H1 (cell line): ENCODE data around the gene HERC4. TPM values are rescaled to one million over a fixed set of nuclear protein-coding genes. Genes with fewer than 3 reads are reported as not detected.

ENCODE experiments used
- CTCF ChIA-PET: fragments of 300-600 bp; sonication (Branson Sonifier 250); formaldehyde crosslinking; loops from one replicate; lab custom pipeline; 2021; ENCODE audit not compliant: partially characterized antibody; lab: Charles Lee
- POLR2A ChIA-PET: fragments of 300-600 bp; sonication (Branson Sonifier 250); formaldehyde crosslinking; loops from one replicate; lab custom pipeline; 2021; ENCODE audit warnings: inconsistent platforms; ENCODE audit not compliant: partially characterized antibody; lab: Charles Lee
- DNase-seq, 2 experiments: peaks; one replicate each; pipeline versions ENCODE4 v3.0.0 to v3.0.0-alpha.2; 2010 to 2022; ENCODE audit warnings: low spot score in 2 of 2, low read depth in 1 of 2, mixed read lengths in 1 of 2
- FAIRE-seq: peaks from 2 replicates; lab custom pipeline; 2011; peaks lifted over from hg19 to GRCh38; lab: Jason Lieb, UNC
- H2AFZ ChIP-seq: 2 replicates; pipeline ENCODE4 v1.8.1; 2012; ENCODE audit warnings: low read length, inconsistent platforms
- H2AK5ac ChIP-seq: 2 replicates; pipeline ENCODE4 v1.6.1; 2013; ENCODE audit warnings: low read depth, low read length
- H2BK120ac ChIP-seq: replicated peaks from 2 replicates; pipeline ENCODE3; 2013; ENCODE audit warnings: low read depth, low read length, inconsistent platforms
- H2BK12ac ChIP-seq: 2 replicates; pipeline ENCODE4 v1.6.1; 2013; ENCODE audit warnings: low read depth, low read length
- H2BK15ac ChIP-seq: 2 replicates; pipeline ENCODE4 v1.6.1; 2013; ENCODE audit warnings: low read length
- H2BK20ac ChIP-seq: 2 replicates; pipeline ENCODE4 v1.6.1; 2013; ENCODE audit warnings: low read length
- H2BK5ac ChIP-seq: 2 replicates; pipeline ENCODE4 v1.6.1; 2013; ENCODE audit warnings: low read depth, low read length
- H3K14ac ChIP-seq: 2 replicates; pipeline ENCODE4 v1.6.1; 2013; ENCODE audit warnings: inconsistent platforms; ENCODE audit not compliant: insufficient read length
- H3K18ac ChIP-seq: 2 replicates; pipeline ENCODE4 v1.6.1; 2013; ENCODE audit warnings: low read length; ENCODE audit errors: extremely low read depth
- H3K23ac ChIP-seq: 2 replicates; pipeline ENCODE4 v1.6.1; 2013; ENCODE audit warnings: inconsistent platforms; ENCODE audit not compliant: insufficient read length
- H3K23me2 ChIP-seq: 2 replicates; pipeline ENCODE4 v1.6.1; 2013; ENCODE audit warnings: low read depth, low read length
- H3K27ac ChIP-seq: 2 replicates; pipeline ENCODE4 v1.6.1; 2011; ENCODE audit warnings: low read depth, low read length, inconsistent platforms
- H3K27me3 ChIP-seq, 4 experiments: replicated peaks in 1 of 4; 1 replicate in 1 of 4; 2 replicates in 3 of 4; pipeline versions ENCODE4 v1.6.1 to v1.8.1; 2011 to 2013; ENCODE audit warnings: low read length in 3 of 4, mild to moderate bottlenecking in 3 of 4, inconsistent platforms in 2 of 4, mixed read lengths in 2 of 4, moderate library complexity in 1 of 4; ENCODE audit not compliant: control insufficient read depth in 3 of 4, insufficient read depth in 3 of 4; ENCODE audit errors: extremely low read depth in 1 of 4
- H3K36me3 ChIP-seq, 4 experiments: 2 replicates each; pipeline versions ENCODE4 v1.6.1 to v1.8.1; 2011 to 2013; ENCODE audit warnings: mild to moderate bottlenecking in 4 of 4, low read length in 3 of 4, moderate library complexity in 2 of 4, control low read depth in 1 of 4, inconsistent platforms in 1 of 4; ENCODE audit not compliant: insufficient read depth in 4 of 4, control insufficient read depth in 2 of 4
- H3K4ac ChIP-seq: replicated peaks from 2 replicates; pipeline ENCODE3; 2013; ENCODE audit warnings: low read length, low read depth, mixed read lengths, inconsistent platforms; ENCODE audit not compliant: insufficient read length
- H3K4me1 ChIP-seq, 4 experiments: replicated peaks in 1 of 4; 1 replicate in 1 of 4; 2 replicates in 3 of 4; pipeline versions ENCODE4 v1.6.1 to v1.8.1; 2011 to 2013; ENCODE audit warnings: low read length in 3 of 4, inconsistent platforms in 2 of 4, mixed read lengths in 1 of 4; ENCODE audit not compliant: insufficient read depth in 4 of 4, control insufficient read depth in 3 of 4
- H3K4me2 ChIP-seq, 2 experiments: 2 replicates each; pipeline versions ENCODE4 v1.6.1 to v1.8.1; 2011 to 2013; ENCODE audit warnings: low read depth in 2 of 2, low read length in 2 of 2, control low read depth in 1 of 2, inconsistent platforms in 1 of 2, mild to moderate bottlenecking in 1 of 2; ENCODE audit not compliant: insufficient read depth in 1 of 2
- H3K4me3 ChIP-seq, 4 experiments: fragments of 200-600, 300-600 bp in 1 of 4; sonication (generic), shearing (Covaris generic), sonication (Bioruptor Twin) in 1 of 4; 2 replicates each; pipeline versions ENCODE4 v1.5.1 to v1.8.1; 2011 to 2016; ENCODE audit warnings: low read length in 4 of 4, low read depth in 3 of 4, control low read depth in 2 of 4, inconsistent platforms in 2 of 4, mild to moderate bottlenecking in 2 of 4, mixed read lengths in 1 of 4, moderate library complexity in 1 of 4; ENCODE audit not compliant: insufficient read depth in 2 of 4; ENCODE audit errors: extremely low read depth in 1 of 4
- H3K56ac ChIP-seq: replicated peaks from 2 replicates; pipeline ENCODE3; 2013; ENCODE audit warnings: low read depth, mild to moderate bottlenecking, mixed read lengths, low read length, inconsistent platforms; ENCODE audit not compliant: insufficient read length
- H3K79me1 ChIP-seq: 2 replicates; pipeline ENCODE4 v1.6.1; 2013; ENCODE audit warnings: low read depth, low read length, control low read depth
- H3K79me2 ChIP-seq, 2 experiments: 2 replicates each; pipeline versions ENCODE4 v1.6.1 to v1.8.1; 2012 to 2013; ENCODE audit warnings: low read length in 2 of 2, mild to moderate bottlenecking in 2 of 2, inconsistent platforms in 1 of 2; ENCODE audit not compliant: insufficient read depth in 2 of 2, control insufficient read depth in 1 of 2
- H3K9ac ChIP-seq, 4 experiments: replicated peaks in 1 of 4; 1 replicate in 1 of 4; 2 replicates in 3 of 4; pipeline versions ENCODE4 v1.6.1 to v1.8.1; 2011 to 2013; ENCODE audit warnings: low read depth in 3 of 4, low read length in 3 of 4, control low read depth in 2 of 4, mild to moderate bottlenecking in 2 of 4, moderate library complexity in 2 of 4, inconsistent platforms in 1 of 4; ENCODE audit errors: extremely low read depth in 1 of 4
- H3K9me3 ChIP-seq, 2 experiments: 2 replicates each; pipeline versions ENCODE4 v1.6.1 to v1.8.1; 2012 to 2013; ENCODE audit warnings: mild to moderate bottlenecking in 2 of 2, moderate library complexity in 2 of 2, control low read depth in 1 of 2, inconsistent platforms in 1 of 2, low read depth in 1 of 2, low read length in 1 of 2, mixed read lengths in 1 of 2; ENCODE audit not compliant: insufficient read depth in 2 of 2
- H4K20me1 ChIP-seq, 2 experiments: replicated peaks in 1 of 2; 2 replicates each; pipeline versions ENCODE3 to v1.8.1; 2011 to 2013; ENCODE audit warnings: inconsistent platforms in 2 of 2, low read length in 2 of 2, mild to moderate bottlenecking in 1 of 2; ENCODE audit not compliant: insufficient read depth in 2 of 2, control insufficient read depth in 1 of 2
- H4K5ac ChIP-seq: 2 replicates; pipeline ENCODE4 v1.6.1; 2013; ENCODE audit warnings: low read length, low read depth, mixed read lengths, inconsistent platforms; ENCODE audit not compliant: insufficient read length
- H4K8ac ChIP-seq: 2 replicates; pipeline ENCODE4 v1.8.0; 2013; ENCODE audit warnings: mild to moderate bottlenecking, moderate library complexity, low read length, inconsistent platforms; ENCODE audit not compliant: insufficient read depth; ENCODE audit errors: extremely low read depth
- H4K91ac ChIP-seq: replicated peaks from 2 replicates; pipeline ENCODE3; 2013; ENCODE audit warnings: low read length, mixed read lengths, inconsistent platforms; ENCODE audit not compliant: insufficient read length
- CHD2 ChIP-seq: IDR thresholded peaks from 2 replicates; pipeline ENCODE4 v1.6.1; 2012; ENCODE audit warnings: low read length, improper control_type of control experiment
- EP300 ChIP-seq, 2 experiments: IDR thresholded peaks; 1 replicate in 1 of 2; 2 replicates in 1 of 2; pipeline ENCODE4 v1.6.1; 2011 to 2012; ENCODE audit warnings: low read depth in 2 of 2, low read length in 2 of 2, mild to moderate bottlenecking in 2 of 2, borderline replicate concordance in 1 of 2, inconsistent platforms in 1 of 2, moderate library complexity in 1 of 2
- EZH2 ChIP-seq: fragments of 200-600 bp; sonication (generic); IDR thresholded peaks from 2 replicates; pipeline ENCODE4 v1.7.1; 2012; ENCODE audit warnings: low read depth, mild to moderate bottlenecking, moderate library complexity, low read length, inconsistent platforms; ENCODE audit not compliant: severe bottlenecking
- GABPA ChIP-seq: IDR thresholded peaks from 2 replicates; pipeline ENCODE4 v1.6.1; 2011; ENCODE audit warnings: mild to moderate bottlenecking, low read length, moderate library complexity, borderline replicate concordance; ENCODE audit not compliant: insufficient read depth
- GTF2F1 ChIP-seq: IDR thresholded peaks from 2 replicates; pipeline ENCODE4 v1.6.1; 2012; ENCODE audit warnings: low read depth, low read length, improper control_type of control experiment, borderline replicate concordance
- JUND ChIP-seq: IDR thresholded peaks from 2 replicates; pipeline ENCODE4 v1.6.1; 2011; ENCODE audit warnings: mild to moderate bottlenecking, improper control_type of control experiment, low read length
- SP2 ChIP-seq: IDR thresholded peaks from 2 replicates; pipeline ENCODE4 v1.6.1; 2012; ENCODE audit warnings: mild to moderate bottlenecking, low read length, inconsistent platforms
- SRF ChIP-seq: IDR thresholded peaks from 2 replicates; pipeline ENCODE4 v1.6.1; 2011; ENCODE audit warnings: mild to moderate bottlenecking, low read depth, low read length, moderate library complexity
- TCF12 ChIP-seq: IDR thresholded peaks from 2 replicates; pipeline ENCODE4 v1.6.1; 2011; ENCODE audit warnings: low read depth, mild to moderate bottlenecking, low read length
- ZNF274 ChIP-seq: IDR thresholded peaks from 2 replicates; pipeline ENCODE4 v1.7.0; 2012; ENCODE audit warnings: low read length, borderline replicate concordance; ENCODE audit errors: extremely low read depth
- WGBS, 2 experiments: shearing (Covaris generic) in 1 of 2; methylation state at CpG; one replicate each; pipeline versions ENCODE4 v1.1.6 to v1.1.7; 2013 to 2015; ENCODE audit warnings: low lambda C conversion rate in 2 of 2, mixed read lengths in 2 of 2, inconsistent platforms in 1 of 2, low coverage in 1 of 2, missing lambda C conversion rate in 1 of 2; ENCODE audit not compliant: insufficient replicate concordance in 2 of 2, insufficient coverage in 1 of 2, insufficient read length in 1 of 2; ENCODE audit errors: extremely low coverage in 1 of 2, missing lambda C conversion rate in 1 of 2; 5-methylcytosine and 5-hydroxymethylcytosine counted together
- polyA plus RNA-seq, 7 experiments: library from polyadenylated mRNA; depleted of rRNA in 3 of 7; stranded (reverse) in 5 of 7; unstranded in 2 of 7; fragments of >200 nt in 5 of 7; fragments of 200-250 nt in 2 of 7; gene quantifications; 1 replicate in 5 of 7; 2 replicates in 1 of 7; 4 replicates in 1 of 7; pipeline versions ENCODE4 v1.2.1 to v1.2.3, GENCODE V29; 2011 to 2013; ENCODE audit warnings: missing spikeins in 2 of 7, mixed read lengths in 2 of 7
- total RNA-seq: library from RNA; stranded (reverse); fragmentation: NEBNext Ultra II Directional; extraction: Animal tissue kit (Norgen Biotek cat#: 25700); gene quantifications from 2 replicates; pipeline ENCODE4 v1.2.1, GENCODE V29; 2021
- TF ChIP-seq, protein P1 (sequence below), 3 experiments: IDR thresholded peaks; 1 replicate in 2 of 3; 2 replicates in 1 of 3; pipeline versions ENCODE4 v1.5.1 to v1.6.1; 2011; ENCODE audit warnings: low read length in 3 of 3, mild to moderate bottlenecking in 3 of 3, inconsistent platforms in 2 of 3, low read depth in 1 of 3, moderate library complexity in 1 of 3; ENCODE audit not compliant: insufficient read depth in 1 of 3; ENCODE audit errors: control extremely low read depth in 1 of 3
- TF ChIP-seq, protein P2 (sequence below): IDR thresholded peaks from 2 replicates; pipeline ENCODE4 v1.6.1; 2012; ENCODE audit warnings: inconsistent platforms

The HERC4 gene
- total and polyA plus RNA-seq, 2 of the 8 experiments (the other 6 are each of a cell fraction or from before 2014, with no cell fraction given): 7.5 to 44.0 TPM

DNA sequence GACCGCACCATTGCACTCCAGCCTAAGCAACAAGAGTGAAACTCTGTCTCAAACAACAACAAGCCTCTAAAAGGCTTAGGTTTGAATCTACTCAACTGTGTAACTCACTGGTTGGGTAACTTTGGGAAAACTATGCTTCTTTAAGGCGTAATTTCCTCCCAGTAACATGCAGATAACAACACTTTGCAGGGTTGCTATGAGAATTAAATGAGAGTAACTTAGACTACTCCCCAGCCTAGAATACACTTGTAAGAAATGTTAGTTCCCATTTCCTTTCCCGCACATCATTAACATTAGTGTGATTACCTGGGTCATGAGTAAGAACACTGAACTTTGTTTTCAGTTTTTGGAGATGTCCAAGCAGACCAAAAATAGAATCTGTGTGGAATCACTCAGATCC lies 28.8 kb upstream of the HERC4 start:
- no peak overlapping the region for H3K56ac ChIP-seq
- H3K27me3 ChIP-seq: no peaks in the 10 kb centered on the region
- no peak overlapping the region for H2BK20ac ChIP-seq
- H4K20me1 ChIP-seq: no peaks in the 10 kb centered on the region
- H3K14ac ChIP-seq: no peak overlapping the region
- CTCF ChIA-PET: no interaction called here
- no peak overlapping the region for H3K18ac ChIP-seq
- no peaks in the 10 kb centered on the region for H3K79me2 ChIP-seq
- no peak overlapping the region for H2BK120ac ChIP-seq
- no peak overlapping the region for H3K4me3 ChIP-seq
- no peak overlapping the region for H3K23ac ChIP-seq
- no peak overlapping the region for H4K8ac ChIP-seq
- no peaks in the 10 kb centered on the region for H3K36me3 ChIP-seq
- no peaks in the 10 kb centered on the region for H3K79me1 ChIP-seq
- no peak overlapping the region for H4K91ac ChIP-seq
- peak overlapping the region; percentile 67 for H2AFZ ChIP-seq
- DNase-seq: no peak
- no peak overlapping the region for H2BK5ac ChIP-seq
- no peak overlapping the region for H3K9ac ChIP-seq
- no peak overlapping the region for H2BK12ac ChIP-seq
- H2AK5ac ChIP-seq: no peak overlapping the region
- H4K5ac ChIP-seq: no peak overlapping the region
- H3K27ac ChIP-seq: no peak overlapping the region
- no peak overlapping the region for H3K4ac ChIP-seq
- no peak for FAIRE-seq
- H3K4me2 ChIP-seq: no peak overlapping the region
- H3K23me2 ChIP-seq: no peaks in the 10 kb centered on the region
- H2BK15ac ChIP-seq: no peak overlapping the region
- no peaks in the 10 kb centered on the region for H3K4me1 ChIP-seq
- 93% methylated on average over 3 of the region's 3 CpGs; no CpG with 5 or more reads in 1 of the 2 experiments for WGBS, 2 experiments
- POLR2A ChIA-PET: no interaction called here
- H3K9me3 ChIP-seq: no peaks in the 10 kb centered on the region
- TF ChIP-seq EZH2 (no peak), SP2 (no peak), GABPA (no peak), TCF12 (no peak), JUND (no peak), SRF (no peak), ZNF274 (no peak), CHD2 (no peak), EP300 (IDR thresholded peaks at IDR 0.05; ENCODE audit: borderline replicate concordance in 1 of 2, low read depth in 2 of 2, low read length in 2 of 2) (no peak), GTF2F1 (no peak)
- TF ChIP-seq, protein P1, sequence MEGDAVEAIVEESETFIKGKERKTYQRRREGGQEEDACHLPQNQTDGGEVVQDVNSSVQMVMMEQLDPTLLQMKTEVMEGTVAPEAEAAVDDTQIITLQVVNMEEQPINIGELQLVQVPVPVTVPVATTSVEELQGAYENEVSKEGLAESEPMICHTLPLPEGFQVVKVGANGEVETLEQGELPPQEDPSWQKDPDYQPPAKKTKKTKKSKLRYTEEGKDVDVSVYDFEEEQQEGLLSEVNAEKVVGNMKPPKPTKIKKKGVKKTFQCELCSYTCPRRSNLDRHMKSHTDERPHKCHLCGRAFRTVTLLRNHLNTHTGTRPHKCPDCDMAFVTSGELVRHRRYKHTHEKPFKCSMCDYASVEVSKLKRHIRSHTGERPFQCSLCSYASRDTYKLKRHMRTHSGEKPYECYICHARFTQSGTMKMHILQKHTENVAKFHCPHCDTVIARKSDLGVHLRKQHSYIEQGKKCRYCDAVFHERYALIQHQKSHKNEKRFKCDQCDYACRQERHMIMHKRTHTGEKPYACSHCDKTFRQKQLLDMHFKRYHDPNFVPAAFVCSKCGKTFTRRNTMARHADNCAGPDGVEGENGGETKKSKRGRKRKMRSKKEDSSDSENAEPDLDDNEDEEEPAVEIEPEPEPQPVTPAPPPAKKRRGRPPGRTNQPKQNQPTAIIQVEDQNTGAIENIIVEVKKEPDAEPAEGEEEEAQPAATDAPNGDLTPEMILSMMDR (IDR thresholded peaks at IDR 0.05; ENCODE audit: control extremely low read depth in 1 of 3, insufficient read depth in 1 of 3, low read depth in 1 of 3, low read length in 3 of 3): no peak
- TF ChIP-seq, protein P2, sequence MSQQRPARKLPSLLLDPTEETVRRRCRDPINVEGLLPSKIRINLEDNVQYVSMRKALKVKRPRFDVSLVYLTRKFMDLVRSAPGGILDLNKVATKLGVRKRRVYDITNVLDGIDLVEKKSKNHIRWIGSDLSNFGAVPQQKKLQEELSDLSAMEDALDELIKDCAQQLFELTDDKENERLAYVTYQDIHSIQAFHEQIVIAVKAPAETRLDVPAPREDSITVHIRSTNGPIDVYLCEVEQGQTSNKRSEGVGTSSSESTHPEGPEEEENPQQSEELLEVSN: no peak
